ENCODE measurements around the gene HLA-DQB2. TPM values are rescaled to one million over a fixed set of nuclear protein-coding genes. Genes with fewer than 3 reads are reported as not detected.
A peak's percentile ranks its signal among the peaks of the same experiment; 100 is the strongest.

Gene HLA-DQB2
- total RNA-seq, 4 donors from 2014 or later: 0.66 to 0.78 TPM; not detected in 2

DNA sequence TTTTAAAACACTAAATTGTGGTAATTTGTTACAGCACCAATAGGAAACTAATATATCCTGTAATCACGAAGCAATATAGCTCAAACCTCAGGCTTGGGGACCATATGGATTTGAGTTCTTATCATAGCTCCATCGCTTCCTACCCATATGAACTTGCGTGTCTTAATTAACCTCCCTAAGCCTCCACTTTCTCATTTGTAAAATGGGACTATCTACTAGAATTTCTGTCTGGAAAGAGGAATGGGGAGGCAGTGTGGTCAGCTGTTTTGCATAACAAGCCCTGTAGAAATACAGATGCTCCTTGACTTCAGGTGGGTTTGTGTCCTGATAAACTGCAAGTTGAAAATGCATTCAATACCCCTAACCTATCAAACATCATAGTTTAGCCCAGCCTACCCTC is 36.4 kb upstream of the HLA-DQB2 start:
- H3K4me3 ChIP-seq: no peak overlapping the region
- peaks cover 9 to 15% (median 10%) of the 10 kb centered on the region in 3 donors for H3K27me3 ChIP-seq
- H3K27ac ChIP-seq: no peak overlapping the region
- in situ Hi-C loops (cut with MboI; ENCODE audit: low sequenced_read_pairs in 4 of 4) (loop anchor here (5.0 to 25.0 kb wide), 4 partner anchors 377 to 562 kb away; no protein-coding TSS in a partner anchor), intact Hi-C loops (cut with DNase I; ENCODE audit: low total_unique reads) (loop anchor here (5.0 kb wide), 1 partner anchor 552 kb away; no protein-coding TSS in a partner anchor)
- ATAC-seq (no peak), DNase-seq (no peak)
- no peaks in the 10 kb centered on the region for H3K4me1 ChIP-seq
- H3K36me3 ChIP-seq: no peaks in the 10 kb centered on the region
- TF ChIP-seq POLR2A (IDR thresholded peaks at IDR 0.05): no peak
- TF ChIP-seq, protein P1, sequence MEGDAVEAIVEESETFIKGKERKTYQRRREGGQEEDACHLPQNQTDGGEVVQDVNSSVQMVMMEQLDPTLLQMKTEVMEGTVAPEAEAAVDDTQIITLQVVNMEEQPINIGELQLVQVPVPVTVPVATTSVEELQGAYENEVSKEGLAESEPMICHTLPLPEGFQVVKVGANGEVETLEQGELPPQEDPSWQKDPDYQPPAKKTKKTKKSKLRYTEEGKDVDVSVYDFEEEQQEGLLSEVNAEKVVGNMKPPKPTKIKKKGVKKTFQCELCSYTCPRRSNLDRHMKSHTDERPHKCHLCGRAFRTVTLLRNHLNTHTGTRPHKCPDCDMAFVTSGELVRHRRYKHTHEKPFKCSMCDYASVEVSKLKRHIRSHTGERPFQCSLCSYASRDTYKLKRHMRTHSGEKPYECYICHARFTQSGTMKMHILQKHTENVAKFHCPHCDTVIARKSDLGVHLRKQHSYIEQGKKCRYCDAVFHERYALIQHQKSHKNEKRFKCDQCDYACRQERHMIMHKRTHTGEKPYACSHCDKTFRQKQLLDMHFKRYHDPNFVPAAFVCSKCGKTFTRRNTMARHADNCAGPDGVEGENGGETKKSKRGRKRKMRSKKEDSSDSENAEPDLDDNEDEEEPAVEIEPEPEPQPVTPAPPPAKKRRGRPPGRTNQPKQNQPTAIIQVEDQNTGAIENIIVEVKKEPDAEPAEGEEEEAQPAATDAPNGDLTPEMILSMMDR (IDR thresholded peaks at IDR 0.05 in 4 of 5, conservative IDR thresholded peaks at IDR 0.05 in 1 of 5): no peak
- H3K9me3 ChIP-seq: no peaks in the 10 kb centered on the region

DNA sequence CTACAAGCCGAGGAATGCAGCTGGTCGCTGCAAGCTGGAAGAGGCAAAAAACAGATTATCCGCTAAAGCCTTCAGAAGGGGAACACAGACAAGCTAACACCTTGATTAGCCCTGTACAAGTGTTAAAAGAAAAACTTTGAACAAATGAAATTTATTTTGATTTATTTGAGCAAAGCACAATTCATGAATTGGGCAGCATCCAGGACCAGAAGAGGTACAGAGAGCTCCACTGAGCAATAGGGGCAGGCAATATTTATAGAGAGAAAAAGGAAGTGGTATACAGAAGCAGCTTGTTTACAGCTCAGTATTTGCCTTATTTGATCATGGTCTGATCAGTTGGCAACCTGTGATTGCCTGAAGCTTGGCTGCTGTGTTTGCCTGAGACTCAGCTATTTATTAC is 35.8 kb upstream of the HLA-DQB2 start:
- no peak overlapping the region for H3K27ac ChIP-seq
- H3K4me1 ChIP-seq: no peaks in the 10 kb centered on the region
- H3K36me3 ChIP-seq: no peaks in the 10 kb centered on the region
- H3K27me3 ChIP-seq: peaks cover 9 to 13% (median 12%) of the 10 kb centered on the region in 3 donors
- no peak overlapping the region for H3K4me3 ChIP-seq
- TF ChIP-seq POLR2A (IDR thresholded peaks at IDR 0.05): no peak
- TF ChIP-seq, protein P1 (IDR thresholded peaks at IDR 0.05 in 4 of 5, conservative IDR thresholded peaks at IDR 0.05 in 1 of 5): no peak
- DNase-seq (no peak), ATAC-seq (no peak)
- intact Hi-C loops (cut with DNase I; ENCODE audit: low total_unique reads) (loop anchor here (5.0 kb wide), 1 partner anchor 552 kb away; no protein-coding TSS in a partner anchor), in situ Hi-C loops (cut with MboI; ENCODE audit: low sequenced_read_pairs in 4 of 4) (loop anchor here (5.0 to 25.0 kb wide), 4 partner anchors 377 to 562 kb away; no protein-coding TSS in a partner anchor)
- no peaks in the 10 kb centered on the region for H3K9me3 ChIP-seq

DNA sequence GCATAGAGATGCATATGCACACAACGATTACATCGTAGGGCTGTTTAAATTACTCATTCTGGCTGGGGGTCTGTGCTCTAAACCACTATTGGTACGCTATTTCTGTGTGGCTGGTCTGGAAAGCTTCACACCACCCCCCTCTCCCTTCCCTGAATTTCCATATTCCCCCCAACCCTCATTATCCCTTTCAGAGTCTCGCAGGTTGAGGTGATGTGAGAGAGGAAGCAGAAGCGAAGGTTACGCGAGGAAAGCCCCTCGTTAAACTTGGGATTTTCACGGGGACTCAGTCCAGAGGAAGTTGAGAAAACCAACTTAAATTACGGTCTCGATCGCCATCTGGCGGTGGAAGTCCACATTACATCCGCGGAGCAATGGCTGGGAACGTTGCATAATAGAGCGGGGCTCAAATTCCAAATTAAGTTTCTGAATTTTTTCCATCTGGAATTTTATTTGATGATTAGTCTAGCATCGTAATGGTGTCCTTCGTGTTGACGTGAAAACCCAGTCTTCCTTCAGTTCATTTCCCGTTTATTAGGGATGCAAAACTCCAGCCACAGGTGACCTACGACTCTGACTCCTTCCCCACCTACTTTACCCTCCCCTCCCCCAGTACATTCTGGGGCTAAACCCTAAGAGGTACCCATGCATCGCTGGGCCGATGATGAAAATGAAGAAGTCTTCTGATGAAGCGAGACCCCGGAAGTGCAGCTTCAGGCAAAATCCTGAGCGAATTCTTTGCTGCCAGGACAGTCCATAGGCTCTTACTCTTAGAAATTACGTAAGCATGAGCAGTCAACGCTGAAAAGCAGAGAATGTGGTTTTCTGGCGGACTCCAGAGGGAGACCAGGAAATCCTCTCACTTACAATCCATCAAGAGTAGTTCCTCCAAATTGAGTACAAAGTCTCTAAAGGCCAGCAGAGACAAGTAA is 33.8 kb upstream of the HLA-DQB2 start:
- Histone ChIP-seq H3K4me3 (peak overlapping the region in 3 of 4 donors; percentile 17 to 37 (median 30)), H3K27me3 (peaks cover 9 to 13% (median 13%) of the 10 kb centered on the region in 3 donors), H3K36me3 (no peaks in the 10 kb centered on the region), H3K4me1 (no peaks in the 10 kb centered on the region), H3K27ac (no peak overlapping the region), H3K9me3 (no peaks in the 10 kb centered on the region)
- in situ Hi-C loops (cut with MboI; ENCODE audit: low sequenced_read_pairs in 4 of 4): loop anchor here (5.0 to 25.0 kb wide), 4 partner anchors 375 to 560 kb away; no protein-coding TSS in a partner anchor
- ATAC-seq (peak; percentile 65 to 73), DNase-seq (peak; percentile 12 to 55)
- TF ChIP-seq, protein P1 (IDR thresholded peaks at IDR 0.05 in 4 of 5, conservative IDR thresholded peaks at IDR 0.05 in 1 of 5): peak; percentile 84 to 93 (median 87)
- no peak for TF ChIP-seq POLR2A (IDR thresholded peaks at IDR 0.05)
- intact Hi-C loops (cut with DNase I; ENCODE audit: low total_unique reads): loop anchor here (1.0 to 5.0 kb wide), 2 partner anchors 384 to 550 kb away; no protein-coding TSS in a partner anchor

DNA sequence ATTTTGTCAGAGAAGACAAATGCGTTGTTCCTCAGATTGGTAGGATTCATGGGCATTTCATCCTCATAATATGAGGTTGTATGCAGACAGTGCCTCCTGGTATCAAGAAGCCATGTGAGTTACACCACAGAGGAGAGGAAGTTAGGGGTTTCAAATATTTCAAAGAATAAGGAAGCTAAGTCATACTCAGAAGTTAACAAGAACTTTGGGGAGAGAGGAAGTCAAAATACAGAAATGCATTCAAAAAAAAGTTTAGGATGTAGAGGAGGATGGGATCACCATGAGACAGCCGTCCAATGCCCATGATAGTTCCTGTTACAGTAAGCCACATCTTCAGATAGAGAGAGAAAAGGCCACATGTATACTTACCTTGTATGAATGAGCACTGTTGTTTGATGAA is 31.2 kb upstream of the HLA-DQB2 start:
- intact Hi-C loops (cut with DNase I; ENCODE audit: low total_unique reads): no loop called here
- Histone ChIP-seq H3K36me3 (no peaks in the 10 kb centered on the region), H3K9me3 (no peaks in the 10 kb centered on the region), H3K4me1 (no peaks in the 10 kb centered on the region), H3K4me3 (no peak overlapping the region), H3K27me3 (peaks cover 0 to 9% (median 6%) of the 10 kb centered on the region in 3 donors), H3K27ac (no peak overlapping the region)
- ATAC-seq: no peak
- in situ Hi-C loops (cut with MboI; ENCODE audit: low sequenced_read_pairs in 4 of 4): loop anchor here in 3 of 4 donors (10.0 to 25.0 kb wide), 2 partner anchors 380 to 557 kb away; no protein-coding TSS in a partner anchor
- DNase-seq: no peak
- TF ChIP-seq POLR2A (IDR thresholded peaks at IDR 0.05): no peak
- TF ChIP-seq, protein P1 (IDR thresholded peaks at IDR 0.05 in 4 of 5, conservative IDR thresholded peaks at IDR 0.05 in 1 of 5): no peak
